HUDEP-2 (cell line): ENCODE results near the gene KRTAP9-9.
"Not testable (repeated sequence)": the region's sequence is repeated elsewhere in the genome, so short reads cannot be mapped to it uniquely, and the experiment has no call there.

Source experiments
- DNase-seq, 76 experiments: peaks; one replicate each; lab custom pipeline; 2025; ENCODE audit not compliant: unreplicated experiment in 76 of 76; lab: John Stamatoyannopoulos, UW

KRTAP9-9 gene

GRCh38 chr17:41255381-41256290 lies at the start of gene KRTAP9-9:
Gene KRTAP9-9 (plus strand): TSS chr17:41255384.
- not testable (repeated sequence) for DNase-seq

DNA sequence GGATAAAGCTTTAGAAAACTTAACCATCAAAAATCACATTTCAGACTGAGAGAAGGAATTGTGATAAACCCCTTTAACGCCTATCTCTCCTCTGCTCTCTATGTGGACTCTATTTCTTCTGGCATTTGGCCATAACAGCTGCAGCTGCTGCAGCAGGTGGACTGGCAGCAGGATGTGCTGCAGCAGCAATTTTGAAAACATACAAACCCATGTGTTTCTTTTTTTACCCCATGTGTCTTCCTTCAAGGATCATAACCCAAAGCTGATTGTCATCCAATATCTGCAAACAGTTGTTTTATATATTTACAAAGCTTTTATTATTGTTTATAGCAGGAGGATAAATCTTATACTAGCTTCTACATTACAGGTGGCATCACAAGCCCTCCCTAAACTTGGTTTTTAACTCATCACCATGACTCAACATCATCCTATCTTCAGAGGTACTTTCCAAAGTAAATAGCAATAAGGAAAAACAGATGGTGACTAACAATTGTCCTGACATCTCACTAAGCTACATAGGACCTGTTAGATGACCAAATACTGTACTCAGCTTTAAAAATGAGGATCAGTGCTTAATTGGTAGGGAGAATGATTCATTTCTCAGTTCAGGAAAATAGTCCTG lies 43.2 kb upstream of the KRTAP9-9 start:
- DNase-seq = no peak

GRCh38 chr17:41212524-41213169 lies 42.5 kb upstream of the KRTAP9-9 start:
- no peak for DNase-seq

DNA sequence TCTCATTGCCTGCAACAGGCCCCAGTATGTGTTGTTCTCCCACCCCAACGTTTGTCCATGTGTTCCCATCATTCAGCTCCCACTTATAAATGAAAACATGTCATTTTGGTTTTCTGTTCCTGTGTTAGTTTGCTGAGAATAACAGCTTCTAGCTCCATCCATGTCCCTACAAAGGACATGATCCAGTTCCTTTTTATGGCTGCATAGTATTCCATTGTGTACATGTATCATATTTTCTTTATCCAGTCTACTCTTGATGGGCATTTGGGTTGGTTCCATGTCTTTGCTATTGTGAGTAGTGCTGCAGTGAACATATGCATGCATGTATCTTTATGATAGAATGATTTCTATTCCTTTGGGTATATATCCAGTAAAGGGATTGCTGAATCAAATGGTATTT lies 39.5 kb upstream of the KRTAP9-9 start:
- DNase-seq = no peak

DNA sequence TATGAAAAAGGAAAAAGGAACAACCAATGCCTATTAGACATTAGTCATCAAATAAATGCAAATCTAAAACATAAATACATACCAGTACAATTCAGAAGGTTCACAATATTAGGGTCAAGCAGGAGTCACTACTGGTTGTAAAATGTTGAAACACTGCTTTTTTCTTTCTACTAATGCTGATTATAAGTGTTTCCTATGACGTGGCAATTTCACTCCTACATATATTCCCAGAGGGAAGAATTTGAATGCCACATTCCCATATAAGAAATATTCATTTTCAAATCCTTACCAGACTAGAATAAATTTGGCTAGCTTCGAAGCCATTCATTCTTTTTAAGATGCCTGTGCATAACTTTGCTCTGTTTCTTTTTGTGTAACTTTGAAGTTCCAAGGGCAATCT lies 31.4 kb upstream of the KRTAP9-9 start:
- DNase-seq = no peak

GRCh38 chr17:41226051-41226450 lies 29.1 kb upstream of the KRTAP9-9 start:
- DNase-seq = no peak

- DNase-seq = not testable (repeated sequence)
Observed at GRCh38 chr17:41226598-41227095, 28.5 kb upstream of the KRTAP9-9 start, which contains the start of gene KRTAP9-2. Gene KRTAP9-2 (plus strand): TSS chr17:41226648. CDS start chr17:41226655, 7 bp downstream.

GRCh38 chr17:41230094-41230493 lies 25.1 kb upstream of the KRTAP9-9 start:
- no peak for DNase-seq

GRCh38 chr17:41231731-41232130 lies 23.5 kb upstream of the KRTAP9-9 start:
- no peak for DNase-seq

GRCh38 chr17:41232399-41233105 lies 22.6 kb upstream of the KRTAP9-9 start, which contains the start of gene KRTAP9-3:
Gene KRTAP9-3 (plus strand): TSS chr17:41232449. CDS start chr17:41232502, 53 bp downstream.
- not testable (repeated sequence) for DNase-seq

DNA sequence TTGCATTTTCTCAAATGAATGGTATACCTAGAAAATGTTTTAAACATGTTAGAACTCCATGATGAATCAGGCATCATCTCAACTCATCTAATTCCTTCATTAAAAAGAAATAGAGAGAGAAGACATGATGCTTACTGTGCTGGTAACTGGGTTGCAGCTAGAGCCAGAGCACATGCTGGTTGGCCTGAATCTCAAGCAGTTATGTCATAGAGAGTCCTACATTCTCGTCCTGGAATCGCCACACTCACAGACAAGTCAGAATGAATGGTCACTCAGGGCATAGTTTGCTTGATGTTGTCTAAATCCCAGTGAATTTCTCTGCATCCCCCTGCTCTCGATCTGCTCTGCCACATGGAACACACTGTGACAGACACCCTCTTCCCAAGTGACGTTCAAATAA lies 18.1 kb upstream of the KRTAP9-9 start:
- DNase-seq = not testable (repeated sequence)

DNA sequence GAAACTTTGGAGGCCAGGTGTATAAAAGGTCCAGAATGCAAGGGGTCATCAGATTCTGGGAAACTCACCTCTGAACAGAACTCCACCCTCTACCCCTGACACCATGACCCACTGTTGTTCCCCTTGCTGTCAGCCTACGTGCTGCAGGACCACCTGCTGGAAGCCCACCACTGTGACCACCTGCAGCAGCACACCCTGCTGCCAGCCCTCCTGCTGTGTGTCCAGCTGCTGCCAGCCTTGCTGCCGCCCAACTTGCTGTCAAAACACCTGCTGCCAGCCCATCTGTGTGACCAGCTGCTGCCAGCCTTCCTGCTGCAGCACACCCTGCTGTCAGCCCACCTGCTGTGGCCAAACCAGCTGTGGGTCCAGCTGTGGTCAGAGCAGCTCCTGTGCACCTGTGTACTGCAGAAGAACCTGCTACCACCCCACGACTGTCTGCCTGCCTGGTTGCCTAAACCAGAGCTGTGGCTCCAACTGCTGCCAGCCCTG lies 17.2 kb upstream of the KRTAP9-9 start, which contains the start of gene KRTAP9-8:
Gene KRTAP9-8 (plus strand): TSS at position 51 of the 489 bp plus-strand sequence. CDS start 53 bp downstream, at position 104.
- not testable (repeated sequence) for DNase-seq

DNA sequence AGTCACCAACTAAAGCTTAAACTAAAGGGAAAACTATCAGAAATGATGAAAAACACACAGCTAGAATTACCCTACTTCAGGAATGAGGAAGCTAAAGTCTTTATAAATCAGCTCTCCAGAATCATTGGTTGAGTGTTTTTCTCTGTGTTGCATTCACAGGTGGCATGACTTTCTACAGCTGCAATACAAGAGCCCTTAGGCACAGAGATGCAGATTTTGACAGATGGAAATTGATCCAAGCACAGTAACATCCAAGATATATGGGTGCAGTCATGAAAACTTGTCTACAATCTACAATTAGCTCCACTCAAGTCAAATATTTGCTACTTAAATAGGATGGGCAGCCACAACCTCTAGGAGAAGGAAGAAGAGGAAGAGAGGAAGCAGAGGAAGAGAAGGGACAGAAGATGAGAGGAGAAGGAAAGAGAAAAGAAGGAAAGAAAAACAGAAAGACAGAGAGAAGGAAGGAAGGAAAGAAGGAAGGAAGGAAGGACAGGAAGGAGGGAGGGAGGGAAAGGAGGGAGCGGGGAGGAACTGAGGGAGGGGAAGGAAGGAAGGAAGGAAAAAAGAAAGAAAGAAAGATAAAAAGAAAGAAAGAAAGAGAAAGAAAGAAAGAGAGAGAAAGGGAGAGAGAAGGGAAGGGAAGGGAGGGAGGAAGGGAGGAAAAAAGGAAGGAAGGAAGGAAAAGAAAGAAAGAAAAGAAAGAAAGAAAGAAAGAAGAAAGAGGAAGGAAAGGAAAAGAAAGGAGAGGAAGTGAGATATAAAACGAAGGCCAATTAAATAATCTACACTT lies 8.0 kb upstream of the KRTAP9-9 start:
- DNase-seq = not testable (repeated sequence)

GRCh38 chr17:41249637-41250240 lies 5.4 kb upstream of the KRTAP9-9 start, which contains the start of gene KRTAP9-4:
Gene KRTAP9-4 (plus strand): TSS chr17:41249687. CDS start chr17:41249721, 34 bp downstream.
- not testable (repeated sequence) for DNase-seq

DNA sequence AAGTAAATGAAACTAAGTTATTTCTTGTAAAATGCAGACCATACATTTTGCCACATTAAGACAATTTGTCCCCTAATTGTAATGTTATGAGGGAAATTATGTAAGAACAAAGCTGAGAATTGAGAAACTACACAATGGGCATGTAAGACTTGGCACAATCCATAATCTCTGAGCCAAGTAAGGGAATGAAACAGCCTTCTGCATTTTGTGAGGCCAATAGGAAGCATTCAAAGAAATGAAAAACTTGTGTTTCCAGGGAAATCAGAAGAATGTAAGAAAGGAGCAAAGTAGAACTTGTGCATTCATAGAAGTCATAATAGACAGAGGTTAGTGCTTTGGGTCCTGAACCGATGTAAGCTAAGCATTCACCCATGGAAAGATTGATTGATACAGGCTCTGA lies 3.9 kb upstream of the KRTAP9-9 start:
- DNase-seq = no peak

DNA sequence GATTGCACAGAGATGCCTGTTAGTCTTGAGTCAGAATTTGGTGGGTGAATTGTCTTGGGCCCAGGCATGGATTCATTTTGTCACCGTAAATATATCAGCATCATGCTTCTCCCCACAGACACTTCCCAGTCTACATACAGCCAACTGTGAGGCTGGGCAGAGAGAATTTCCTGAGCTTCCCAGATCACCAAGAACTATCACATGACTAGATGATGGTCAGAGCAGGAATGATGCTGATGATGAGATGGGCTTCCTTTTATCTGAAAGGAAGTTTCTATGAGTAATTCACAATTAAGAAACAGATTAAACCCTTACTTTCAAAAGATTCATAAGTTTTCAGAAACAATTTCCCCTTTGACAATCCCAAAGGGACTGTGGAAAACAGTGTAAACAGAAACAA lies 323 bp upstream of the KRTAP9-9 start:
- DNase-seq = no peak

GRCh38 chr17:41256291-41256685 lies 1.1 kb downstream of the KRTAP9-9 start:
- no peak for DNase-seq

- DNase-seq = no peak
Observed at GRCh38 chr17:41258406-41258805, 3.2 kb downstream of the KRTAP9-9 start.

DNA sequence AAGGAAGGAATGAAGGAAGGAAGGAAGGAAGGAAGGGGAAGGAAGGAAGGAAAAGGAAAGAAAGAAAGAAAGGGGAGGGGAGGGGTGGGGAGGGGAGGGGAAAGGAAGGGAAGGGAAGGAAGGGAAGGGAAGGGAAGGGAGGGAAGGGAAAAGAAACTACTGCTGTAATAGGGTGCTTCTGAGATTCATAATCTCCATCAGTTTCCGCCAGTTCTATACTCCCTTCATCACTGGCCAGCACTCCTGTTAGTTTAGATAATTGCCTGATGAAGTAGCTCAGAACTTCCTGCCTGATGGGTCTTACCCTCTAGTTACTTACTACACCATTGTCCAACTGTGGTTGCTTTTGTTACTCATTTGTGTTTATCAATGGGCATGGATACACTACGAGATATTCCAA lies 8.0 kb downstream of the KRTAP9-9 start:
- DNase-seq = no peak
